SU-DHL-6 (cell line): ENCODE results near the gene CALHM2.

Source experiments
- EZH2phosphoT487 ChIP-seq: fragments of 200-600 bp; sonication (generic), shearing (Covaris generic); conservative IDR thresholded peaks from 2 replicates; pipeline ENCODE4 v1.6.1; 2018; ENCODE audit warnings: mild to moderate bottlenecking, antibody characterized with exemption, low read length, moderate library complexity, mixed read lengths
- TF ChIP-seq, protein P1 (sequence below): fragments of 200-600 bp; sonication (generic); IDR thresholded peaks from one replicate; pipeline ENCODE4 v1.5.1; 2017; ENCODE audit warnings: antibody characterized with exemption, mild to moderate bottlenecking, low read length, moderate library complexity; ENCODE audit not compliant: insufficient read depth, poor library complexity, severe bottlenecking

DNA sequence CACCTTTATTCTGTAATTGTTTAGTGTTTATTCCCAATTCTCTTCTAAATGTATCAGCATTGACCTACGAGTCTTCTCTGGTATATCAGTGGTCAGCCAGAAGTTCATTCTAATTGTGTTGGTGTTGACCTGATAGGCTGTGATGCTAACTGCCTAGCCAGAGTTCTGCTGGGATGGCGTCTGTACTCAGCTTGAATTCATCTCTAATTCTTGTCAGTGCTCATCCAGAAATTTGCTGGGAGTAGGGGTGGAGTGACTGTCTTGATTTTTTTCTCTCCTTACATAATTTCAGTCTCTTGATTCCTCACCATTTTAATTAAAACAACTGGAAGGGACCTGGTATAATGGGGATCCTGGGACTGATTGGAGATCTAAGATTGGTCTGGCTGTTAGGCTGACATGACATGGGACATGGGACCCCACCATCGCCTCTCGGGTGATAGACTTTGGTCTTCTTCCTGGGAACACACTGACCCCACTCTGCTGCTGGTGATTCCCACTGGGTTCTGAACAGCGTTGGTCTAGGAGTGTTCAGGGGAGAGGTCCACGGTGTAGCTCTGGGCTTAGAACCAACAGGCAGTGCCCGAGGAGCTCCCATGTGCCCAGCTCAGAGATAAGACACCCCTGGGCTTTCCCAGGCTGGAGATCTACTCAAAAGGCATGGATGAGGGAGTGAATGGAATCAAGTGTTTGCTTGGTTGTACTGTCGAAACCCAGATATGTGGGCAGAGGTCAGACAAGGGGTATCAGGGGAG, 45.2 kb upstream of the CALHM2 start:
- TF ChIP-seq, protein P1, sequence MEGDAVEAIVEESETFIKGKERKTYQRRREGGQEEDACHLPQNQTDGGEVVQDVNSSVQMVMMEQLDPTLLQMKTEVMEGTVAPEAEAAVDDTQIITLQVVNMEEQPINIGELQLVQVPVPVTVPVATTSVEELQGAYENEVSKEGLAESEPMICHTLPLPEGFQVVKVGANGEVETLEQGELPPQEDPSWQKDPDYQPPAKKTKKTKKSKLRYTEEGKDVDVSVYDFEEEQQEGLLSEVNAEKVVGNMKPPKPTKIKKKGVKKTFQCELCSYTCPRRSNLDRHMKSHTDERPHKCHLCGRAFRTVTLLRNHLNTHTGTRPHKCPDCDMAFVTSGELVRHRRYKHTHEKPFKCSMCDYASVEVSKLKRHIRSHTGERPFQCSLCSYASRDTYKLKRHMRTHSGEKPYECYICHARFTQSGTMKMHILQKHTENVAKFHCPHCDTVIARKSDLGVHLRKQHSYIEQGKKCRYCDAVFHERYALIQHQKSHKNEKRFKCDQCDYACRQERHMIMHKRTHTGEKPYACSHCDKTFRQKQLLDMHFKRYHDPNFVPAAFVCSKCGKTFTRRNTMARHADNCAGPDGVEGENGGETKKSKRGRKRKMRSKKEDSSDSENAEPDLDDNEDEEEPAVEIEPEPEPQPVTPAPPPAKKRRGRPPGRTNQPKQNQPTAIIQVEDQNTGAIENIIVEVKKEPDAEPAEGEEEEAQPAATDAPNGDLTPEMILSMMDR, result no peak
- no peak for TF ChIP-seq EZH2phosphoT487
